GM12864 (cell line): ENCODE measurements around the gene TNFAIP8L1.

Source experiments
- DNase-seq: peaks from one replicate; pipeline ENCODE4 v3.0.0-alpha.2; 2011; ENCODE audit warnings: low read depth
- H3K4me3 ChIP-seq: 2 replicates; pipeline ENCODE4 v1.5.1; 2011; ENCODE audit warnings: mild to moderate bottlenecking, low read depth, low read length, control low read depth
- TF ChIP-seq, protein P1 (sequence below): IDR thresholded peaks from 2 replicates; pipeline ENCODE4 v1.5.1; 2011; ENCODE audit warnings: low read depth, mild to moderate bottlenecking, moderate library complexity, low read length, control low read depth, inconsistent platforms; ENCODE audit errors: missing control alignments

TNFAIP8L1 gene

DNA sequence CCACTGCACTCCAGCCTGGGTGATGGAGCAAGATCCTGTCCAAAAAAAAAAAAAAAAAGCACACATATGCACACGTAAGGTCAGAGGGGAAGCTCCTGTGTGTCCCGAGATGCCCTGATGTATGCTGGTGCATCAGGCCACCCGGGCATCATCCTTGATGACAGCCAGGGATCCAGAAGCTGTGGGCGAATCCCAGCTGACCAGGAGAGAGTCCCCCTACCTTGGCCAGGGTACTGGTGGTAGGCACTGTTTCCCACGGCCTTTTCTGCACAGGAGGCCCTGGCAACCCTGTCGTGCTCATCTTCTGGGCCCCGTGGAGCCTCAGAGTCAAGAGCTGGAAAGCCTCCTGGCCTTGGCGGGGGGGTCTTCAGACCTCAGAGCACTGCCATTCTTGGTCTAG, 16.8 kb downstream of the TNFAIP8L1 start:
- no peak overlapping the region for H3K4me3 ChIP-seq
- no peak for DNase-seq
- TF ChIP-seq, protein P1, sequence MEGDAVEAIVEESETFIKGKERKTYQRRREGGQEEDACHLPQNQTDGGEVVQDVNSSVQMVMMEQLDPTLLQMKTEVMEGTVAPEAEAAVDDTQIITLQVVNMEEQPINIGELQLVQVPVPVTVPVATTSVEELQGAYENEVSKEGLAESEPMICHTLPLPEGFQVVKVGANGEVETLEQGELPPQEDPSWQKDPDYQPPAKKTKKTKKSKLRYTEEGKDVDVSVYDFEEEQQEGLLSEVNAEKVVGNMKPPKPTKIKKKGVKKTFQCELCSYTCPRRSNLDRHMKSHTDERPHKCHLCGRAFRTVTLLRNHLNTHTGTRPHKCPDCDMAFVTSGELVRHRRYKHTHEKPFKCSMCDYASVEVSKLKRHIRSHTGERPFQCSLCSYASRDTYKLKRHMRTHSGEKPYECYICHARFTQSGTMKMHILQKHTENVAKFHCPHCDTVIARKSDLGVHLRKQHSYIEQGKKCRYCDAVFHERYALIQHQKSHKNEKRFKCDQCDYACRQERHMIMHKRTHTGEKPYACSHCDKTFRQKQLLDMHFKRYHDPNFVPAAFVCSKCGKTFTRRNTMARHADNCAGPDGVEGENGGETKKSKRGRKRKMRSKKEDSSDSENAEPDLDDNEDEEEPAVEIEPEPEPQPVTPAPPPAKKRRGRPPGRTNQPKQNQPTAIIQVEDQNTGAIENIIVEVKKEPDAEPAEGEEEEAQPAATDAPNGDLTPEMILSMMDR: no peak

DNA sequence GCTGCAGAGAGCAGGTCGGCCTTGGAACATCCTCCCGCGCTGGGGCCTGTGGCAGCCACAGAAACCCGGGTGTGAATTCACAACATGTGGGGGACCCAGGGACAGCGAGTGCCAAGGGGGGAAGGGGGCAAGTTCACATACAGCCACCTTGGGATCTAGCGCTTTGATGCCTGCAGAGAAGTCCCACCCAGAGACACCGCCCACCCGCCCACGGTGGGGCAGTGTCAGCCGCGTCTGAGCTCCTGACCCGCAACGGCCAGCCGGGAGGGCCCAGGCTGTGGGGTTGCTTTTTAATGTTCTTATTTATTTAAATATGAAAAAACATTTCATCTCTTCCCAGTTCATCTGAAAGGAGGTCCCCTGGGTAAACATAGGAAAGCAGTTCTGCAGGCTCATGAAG, 17.9 kb downstream of the TNFAIP8L1 start:
- TF ChIP-seq, protein P1: no peak
- no peak for DNase-seq
- no peak overlapping the region for H3K4me3 ChIP-seq

DNA sequence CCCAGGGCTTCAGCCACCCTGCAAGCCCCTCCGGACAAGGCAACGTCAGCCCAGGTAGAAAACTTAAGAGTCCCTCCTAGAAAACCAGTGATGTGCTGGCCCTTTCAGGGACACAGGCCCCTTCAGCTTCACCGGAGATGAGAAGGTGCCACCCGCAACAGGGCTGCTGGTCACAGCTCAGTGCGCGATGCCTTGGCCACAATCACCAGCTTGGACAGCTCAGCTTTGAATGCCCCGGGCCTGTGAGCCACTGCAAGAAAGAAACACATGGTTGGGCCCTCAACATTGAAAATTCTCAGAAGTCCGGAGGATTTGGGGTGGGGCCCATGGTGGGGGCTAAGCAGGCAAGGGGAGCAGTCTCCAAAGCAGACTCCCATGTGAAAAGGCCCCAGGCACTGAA, 18.5 kb downstream of the TNFAIP8L1 start:
- TF ChIP-seq, protein P1: no peak
- DNase-seq: no peak
- H3K4me3 ChIP-seq: no peak overlapping the region

DNA sequence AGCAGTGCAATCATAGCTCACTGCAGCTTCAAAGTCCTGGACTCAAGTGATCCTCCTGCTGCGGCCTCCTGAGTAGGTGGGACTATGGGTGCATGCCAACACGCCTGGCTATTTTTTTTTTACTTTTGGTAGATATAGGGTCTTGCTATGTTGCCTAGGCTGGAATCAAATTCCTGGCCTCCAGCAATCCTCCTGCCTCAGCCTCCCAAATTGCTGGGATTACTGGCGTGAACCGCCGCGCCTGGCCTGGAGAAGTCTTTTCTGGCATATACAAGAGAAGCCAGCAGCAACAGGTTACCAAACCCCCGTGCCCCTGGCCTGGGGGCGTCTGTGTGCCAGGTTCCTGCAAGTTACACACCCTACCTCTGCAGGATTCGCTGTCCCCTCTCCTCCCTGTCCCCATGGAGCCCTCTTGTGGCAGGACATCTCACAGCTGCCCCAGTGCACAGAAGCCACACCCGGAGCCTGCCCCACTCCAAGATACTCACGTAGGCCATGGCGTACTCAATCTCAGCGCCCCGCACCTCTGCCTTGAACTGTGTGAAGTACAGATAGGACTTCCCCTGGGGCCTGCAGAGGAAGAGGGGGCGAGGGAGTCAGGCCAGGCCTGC, 21.0 kb downstream of the TNFAIP8L1 start:
- TF ChIP-seq, protein P1: peak; percentile 28
- DNase-seq: no peak
- H3K4me3 ChIP-seq: no peak overlapping the region

DNA sequence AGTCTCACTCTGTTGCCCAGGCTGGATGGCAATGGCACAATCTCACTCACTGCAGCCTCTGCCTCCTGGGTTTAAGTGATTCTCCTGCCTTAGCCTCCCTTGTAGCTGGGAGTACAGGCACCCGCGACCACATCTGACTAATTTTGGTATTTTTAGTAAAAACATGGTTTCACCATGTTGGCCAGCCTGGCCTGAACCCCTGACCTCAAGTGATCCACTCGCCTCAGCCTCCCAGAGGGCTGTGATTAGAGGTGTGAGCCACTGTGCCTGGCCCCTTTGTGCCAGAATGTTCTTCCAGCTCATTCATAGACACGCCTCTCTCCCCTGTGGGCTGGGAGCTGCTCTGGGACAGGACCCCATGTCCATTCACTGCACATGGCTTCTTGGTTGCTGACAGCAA, 21.7 kb downstream of the TNFAIP8L1 start:
- no peak for DNase-seq
- no peak overlapping the region for H3K4me3 ChIP-seq
- TF ChIP-seq, protein P1: no peak

DNA sequence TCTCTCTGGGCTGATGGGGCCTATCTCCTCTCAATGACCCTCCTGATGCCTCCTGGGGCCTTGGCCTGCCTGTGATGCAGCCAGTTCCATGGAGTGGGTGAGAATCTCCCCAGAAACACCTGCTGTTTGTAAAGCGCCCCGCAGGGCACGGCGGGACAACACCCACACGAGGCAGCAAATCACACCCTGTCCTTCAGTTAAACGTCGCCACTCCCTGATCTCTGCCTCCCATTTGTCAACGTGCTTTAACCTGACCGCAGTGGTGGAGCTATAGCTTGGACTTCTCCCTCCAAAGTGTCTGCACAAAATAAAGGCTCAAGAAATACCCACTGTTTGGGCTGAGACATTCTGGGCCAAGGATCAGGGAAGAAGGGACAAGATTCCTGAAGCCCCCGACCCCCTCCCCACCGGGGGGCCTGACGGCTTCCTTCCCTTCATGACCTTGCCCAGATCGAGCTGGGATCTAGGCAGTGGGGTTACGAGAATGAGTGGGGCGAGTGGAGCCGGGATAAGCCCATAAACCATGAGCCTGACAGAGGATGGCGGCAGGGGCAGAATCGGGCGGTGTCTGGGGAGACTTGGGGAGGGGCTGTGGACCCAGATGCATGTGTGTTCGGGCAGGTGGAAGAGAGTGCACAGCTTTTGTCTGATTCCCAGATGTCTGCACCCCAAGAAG, 22.8 kb downstream of the TNFAIP8L1 start:
- no peak for DNase-seq
- TF ChIP-seq, protein P1: no peak
- no peak overlapping the region for H3K4me3 ChIP-seq

DNA sequence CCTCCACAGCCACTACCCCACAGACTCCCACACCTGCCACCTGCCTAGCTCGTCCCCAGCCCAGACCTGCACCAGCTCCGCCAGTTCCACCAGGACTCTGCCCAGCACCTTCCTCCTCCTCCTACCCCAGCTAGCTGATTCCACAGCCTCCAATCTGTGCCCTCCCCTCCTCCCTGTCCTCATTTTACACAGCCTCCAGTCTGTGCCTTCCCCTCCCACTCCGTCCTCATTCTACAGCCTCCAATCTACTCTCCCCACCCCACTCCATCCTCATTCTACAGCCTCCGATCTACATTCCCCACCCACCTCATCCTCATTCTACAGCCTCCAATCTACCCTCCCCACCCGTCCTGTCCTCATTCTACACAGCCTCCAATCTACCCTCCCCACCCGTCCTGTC, 23.5 kb downstream of the TNFAIP8L1 start:
- H3K4me3 ChIP-seq: no peak overlapping the region
- TF ChIP-seq, protein P1: no peak

More for the DNA sequence above, 23.5 kb downstream of the TNFAIP8L1 start:
- DNase-seq: no peak
